ENCODE measurements around the gene A4GNT.

DNA sequence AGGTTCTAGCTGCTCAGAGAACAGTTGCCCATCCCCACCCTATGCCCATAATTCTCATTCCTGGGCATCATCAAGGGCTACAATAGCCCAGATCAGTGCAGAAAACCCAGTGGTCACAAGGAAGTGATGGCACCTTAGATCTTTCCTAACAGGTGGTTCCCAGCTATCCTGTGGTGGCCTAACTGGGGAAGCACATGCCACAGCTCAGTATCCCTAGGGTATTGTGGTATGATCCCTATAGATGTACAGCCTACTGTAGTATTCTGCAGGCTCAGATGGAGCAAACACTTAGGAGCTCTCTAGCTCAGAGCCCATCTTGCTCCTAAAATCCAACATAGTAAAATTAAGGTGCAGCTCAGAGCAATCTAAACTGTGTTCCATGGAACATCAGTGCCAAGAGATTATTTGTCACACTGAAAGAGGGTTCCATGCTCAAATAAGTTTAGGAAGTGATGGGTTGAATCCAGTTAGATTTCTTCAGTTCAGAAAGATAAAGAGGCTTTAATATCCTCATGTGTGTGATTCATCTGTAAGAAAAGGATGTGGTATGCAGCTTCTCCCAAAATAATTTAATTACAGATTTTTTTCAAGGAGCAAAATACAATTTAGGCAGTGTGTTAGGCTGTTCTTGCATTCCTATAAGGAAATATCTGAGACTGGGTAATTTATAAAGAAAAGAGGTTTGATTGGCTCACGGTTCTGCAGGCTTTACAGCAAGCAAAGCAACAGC lies 4.4 kb downstream of the A4GNT start:
- TF ChIP-seq EZH2phosphoT487 (IDR thresholded peaks at IDR 0.05; ENCODE audit: insufficient read depth, low read depth) (no peak), EZH2 (IDR thresholded peaks at IDR 0.05; ENCODE audit: insufficient read depth, poor library complexity, severe bottlenecking) (no peak)

All from GM23248 (cell line).